Measurements from ENCODE around the gene ERG.

The ERG gene

GRCh38 chr21:38392661-38393060, 105.6 kb downstream of the ERG start:
- DNase-seq: no peak
- TF ChIP-seq POLR2A (IDR thresholded peaks at IDR 0.05; ENCODE audit: low read length) (no peak), GATA1 (IDR thresholded peaks at IDR 0.05; ENCODE audit: low read depth, low read length) (no peak)

DNA sequence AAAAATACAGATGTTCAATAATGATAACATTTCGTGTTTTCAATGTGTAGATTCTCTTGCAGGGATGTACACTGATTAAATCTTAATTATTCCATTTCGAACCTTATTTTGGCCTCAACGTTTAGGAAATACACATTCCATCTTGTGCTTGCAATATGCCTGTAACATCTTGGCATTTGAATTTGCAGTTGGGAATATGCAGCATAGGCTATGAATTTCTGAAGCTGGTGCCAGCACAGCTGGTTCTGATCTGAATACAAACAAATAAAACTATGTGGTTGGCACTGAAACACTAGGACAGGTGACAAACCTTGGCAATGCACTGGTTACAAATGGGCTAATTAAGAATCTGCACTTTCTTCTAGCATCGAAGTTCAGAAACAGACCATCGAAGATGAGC, 108.4 kb downstream of the ERG start:
- no peak for DNase-seq
- TF ChIP-seq GATA1 (IDR thresholded peaks at IDR 0.05; ENCODE audit: low read depth, low read length): no peak
- no peak for TF ChIP-seq POLR2A (IDR thresholded peaks at IDR 0.05; ENCODE audit: low read length)

DNA sequence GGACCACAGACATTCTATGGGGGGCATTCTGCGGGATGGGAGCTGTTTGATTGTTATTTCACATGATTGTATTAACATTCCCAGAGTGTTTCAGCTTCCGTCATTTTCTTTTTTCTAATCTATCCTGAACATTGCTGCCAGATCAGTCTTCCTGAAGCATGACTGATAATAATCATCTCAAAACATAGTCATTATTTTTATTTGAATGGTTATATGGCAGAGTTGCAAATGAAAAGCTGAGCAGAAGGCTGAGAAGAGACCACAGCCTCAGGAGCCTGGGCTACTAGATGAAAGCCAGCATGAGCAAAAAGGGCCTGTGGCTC, 109.0 kb downstream of the ERG start:
- TF ChIP-seq GATA1 (IDR thresholded peaks at IDR 0.05; ENCODE audit: low read depth, low read length) (no peak), POLR2A (IDR thresholded peaks at IDR 0.05; ENCODE audit: low read length) (no peak)
- DNase-seq: no peak

DNA sequence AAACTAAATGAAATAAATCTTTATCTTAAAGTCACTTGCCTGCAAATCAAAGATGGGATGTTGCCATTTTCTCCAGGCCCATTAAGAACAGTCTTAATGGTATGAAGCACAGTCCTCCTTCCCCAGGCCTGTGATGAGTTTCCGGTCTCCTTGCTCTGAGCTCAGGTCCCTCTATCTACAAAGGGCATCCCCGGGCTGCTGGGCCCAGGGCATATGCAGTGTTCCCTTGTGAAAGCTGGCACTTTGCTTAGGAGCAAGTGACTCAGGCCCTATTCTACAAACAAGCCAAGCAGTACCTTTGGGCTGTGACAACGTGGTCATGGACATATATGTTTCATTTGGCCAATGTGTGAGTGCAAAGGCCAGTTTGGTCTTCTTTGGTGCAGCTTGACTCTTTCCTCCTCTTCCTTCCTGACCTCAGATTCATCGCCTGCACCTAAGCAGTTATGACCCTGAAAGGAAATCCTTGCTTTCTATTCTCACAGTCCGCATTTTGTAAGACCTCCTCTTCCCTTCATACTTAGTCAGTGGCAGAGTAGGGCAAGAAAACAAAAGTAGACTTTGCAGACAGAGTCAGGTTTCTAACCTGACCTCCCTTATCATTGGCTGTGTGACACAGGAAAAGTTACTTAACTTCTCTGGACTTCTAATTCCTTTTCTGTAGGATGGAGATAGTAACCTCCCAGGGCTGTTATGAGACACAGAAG, 109.5 kb downstream of the ERG start:
- TF ChIP-seq POLR2A (IDR thresholded peaks at IDR 0.05; ENCODE audit: low read length) (no peak), GATA1 (IDR thresholded peaks at IDR 0.05; ENCODE audit: low read depth, low read length) (no peak)
- DNase-seq: no peak

DNA sequence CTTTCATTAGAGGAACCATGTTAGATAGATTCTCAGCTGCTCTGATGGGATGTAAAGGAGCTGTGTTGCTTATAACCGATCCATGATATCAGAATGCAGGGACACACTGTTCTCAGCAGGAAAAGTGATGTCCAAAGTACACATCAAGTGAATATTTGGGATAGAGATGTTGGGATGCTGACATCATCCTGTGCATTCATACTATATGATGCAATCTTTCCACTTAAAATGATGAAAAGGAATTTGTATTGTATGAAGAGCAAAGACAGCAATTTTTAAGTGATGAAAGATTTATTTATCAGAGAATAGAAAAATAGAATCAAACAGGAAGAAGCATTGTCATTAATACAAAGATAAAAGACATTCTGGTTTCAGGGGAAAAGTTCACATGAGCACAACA, 110.1 kb downstream of the ERG start:
- TF ChIP-seq POLR2A (IDR thresholded peaks at IDR 0.05; ENCODE audit: low read length) (no peak), GATA1 (IDR thresholded peaks at IDR 0.05; ENCODE audit: low read depth, low read length) (no peak)
- DNase-seq: no peak

- TF ChIP-seq POLR2A (IDR thresholded peaks at IDR 0.05; ENCODE audit: low read length) (no peak), GATA1 (IDR thresholded peaks at IDR 0.05; ENCODE audit: low read depth, low read length) (no peak)
- DNase-seq: peak in 1 of 2 experiments; percentile 4
These were observed 111.3 kb downstream of the ERG start for GRCh38 chr21:38386967-38387366.

DNA sequence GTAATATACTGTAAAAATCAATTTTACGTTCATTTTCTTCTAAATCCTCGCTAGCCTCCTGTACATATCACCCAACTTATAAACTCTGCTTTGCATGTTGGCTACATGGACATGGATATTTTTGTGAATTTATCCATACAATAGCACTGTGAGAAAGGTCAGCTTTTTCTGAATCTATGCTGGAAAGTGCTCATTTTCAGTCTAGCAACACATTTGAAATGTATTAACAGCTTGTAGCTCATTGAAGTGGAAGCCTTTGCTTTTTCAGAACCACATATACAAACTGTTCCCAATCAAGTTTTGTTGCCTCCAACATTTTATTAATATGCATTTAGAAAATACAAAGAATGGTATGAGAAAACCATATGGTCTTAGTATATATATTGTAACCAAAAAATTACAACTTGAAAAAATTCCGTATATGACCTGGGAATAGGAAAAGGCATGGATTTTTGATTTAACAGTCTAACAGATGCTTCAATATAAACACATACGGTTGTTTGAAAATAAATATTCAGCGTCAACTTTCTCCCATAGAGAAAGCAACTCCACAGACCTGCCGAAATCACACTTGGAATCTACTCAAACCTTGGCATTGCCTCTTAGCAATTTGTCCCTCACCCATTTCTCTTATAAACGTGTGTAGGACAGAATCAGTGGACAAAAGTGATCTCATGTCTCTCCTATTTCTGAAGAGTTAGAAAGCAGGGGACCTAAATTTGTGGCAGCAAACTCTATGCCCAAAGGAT, 112.7 kb downstream of the ERG start:
- TF ChIP-seq GATA1 (IDR thresholded peaks at IDR 0.05; ENCODE audit: low read depth, low read length) (no peak), POLR2A (IDR thresholded peaks at IDR 0.05; ENCODE audit: low read length) (no peak)
- no peak for DNase-seq

DNA sequence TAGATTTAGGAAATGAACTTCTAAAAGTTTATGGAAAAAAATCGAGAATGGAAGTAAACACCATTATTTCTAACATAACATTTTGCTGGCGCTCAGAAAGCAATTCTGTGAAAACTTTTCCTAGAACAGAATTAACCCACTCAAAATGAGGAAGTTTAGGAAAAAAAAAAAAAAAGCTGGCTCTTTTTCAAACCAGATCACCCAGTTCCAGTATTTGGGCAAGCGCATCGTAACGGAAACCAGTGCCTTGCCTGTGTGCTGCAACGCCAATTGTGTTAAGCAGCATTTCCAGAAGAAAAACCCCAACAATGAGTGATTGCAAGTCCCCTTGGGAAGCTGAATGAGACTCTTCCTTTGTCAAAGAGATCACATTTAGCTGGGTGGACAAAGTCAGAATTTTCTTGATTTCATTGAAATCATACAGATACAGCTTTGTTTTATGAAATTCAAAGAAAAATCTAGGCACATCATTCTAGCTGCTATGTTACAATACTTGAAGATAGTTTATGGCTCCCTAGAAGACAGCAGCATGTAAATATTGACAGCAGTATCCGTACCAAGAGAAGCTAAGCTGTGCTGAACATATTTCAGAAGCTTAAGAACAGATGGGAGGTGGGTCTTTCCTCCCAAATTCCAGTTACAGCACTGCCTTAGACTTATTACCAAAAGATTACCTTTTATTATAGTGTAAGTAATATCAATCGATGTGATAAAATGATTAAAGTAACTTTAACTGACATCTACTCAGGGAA, 113.4 kb downstream of the ERG start:
- DNase-seq: no peak
- TF ChIP-seq POLR2A (IDR thresholded peaks at IDR 0.05; ENCODE audit: low read length) (no peak), GATA1 (IDR thresholded peaks at IDR 0.05; ENCODE audit: low read depth, low read length) (no peak)

GRCh38 chr21:38384238-38384560, 114.1 kb downstream of the ERG start:
- no peak for TF ChIP-seq GATA1 (IDR thresholded peaks at IDR 0.05; ENCODE audit: low read depth, low read length)
- no peak for TF ChIP-seq POLR2A (IDR thresholded peaks at IDR 0.05; ENCODE audit: low read length)

GRCh38 chr21:38383411-38384237, 114.7 kb downstream of the ERG start:
- DNase-seq: no peak
- TF ChIP-seq GATA1 (IDR thresholded peaks at IDR 0.05; ENCODE audit: low read depth, low read length) (no peak), POLR2A (IDR thresholded peaks at IDR 0.05; ENCODE audit: low read length) (no peak)

More at GRCh38 chr21:38384238-38384560, 114.1 kb downstream of the ERG start:
- no peak for DNase-seq

DNA sequence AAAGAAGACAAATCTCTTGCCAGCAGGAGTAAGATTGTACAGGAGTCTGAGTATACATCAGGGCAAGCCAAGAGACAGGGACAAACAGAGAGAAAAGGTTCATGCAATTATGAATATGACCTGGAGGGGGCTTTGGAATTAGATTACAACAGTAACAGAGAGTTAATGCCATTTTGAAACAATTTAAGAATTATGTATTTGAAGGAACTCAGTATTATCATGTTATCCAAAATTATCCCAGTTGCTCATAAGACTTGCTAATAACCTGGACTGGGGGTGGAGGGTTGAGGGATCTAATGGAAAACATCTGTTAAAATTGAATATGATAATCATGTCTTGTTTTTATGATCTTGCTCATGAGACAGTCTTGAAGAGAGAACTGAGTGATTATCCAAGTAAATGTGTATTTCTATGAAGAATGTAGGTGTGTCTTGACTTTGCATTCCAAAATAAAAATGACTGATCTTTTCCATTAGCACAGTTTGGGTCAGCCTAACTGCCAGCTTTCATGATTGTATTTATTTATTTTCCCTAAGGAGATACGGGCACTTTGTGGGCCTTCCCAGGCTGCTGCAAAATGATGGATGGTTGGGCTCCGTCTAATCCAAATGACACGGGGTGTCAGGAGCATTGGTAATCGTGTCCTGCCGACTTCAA, 117.7 kb downstream of the ERG start:
- TF ChIP-seq GATA1 (IDR thresholded peaks at IDR 0.05; ENCODE audit: low read depth, low read length): no peak
- no peak for TF ChIP-seq POLR2A (IDR thresholded peaks at IDR 0.05; ENCODE audit: low read length)
- DNase-seq: no peak

DNA sequence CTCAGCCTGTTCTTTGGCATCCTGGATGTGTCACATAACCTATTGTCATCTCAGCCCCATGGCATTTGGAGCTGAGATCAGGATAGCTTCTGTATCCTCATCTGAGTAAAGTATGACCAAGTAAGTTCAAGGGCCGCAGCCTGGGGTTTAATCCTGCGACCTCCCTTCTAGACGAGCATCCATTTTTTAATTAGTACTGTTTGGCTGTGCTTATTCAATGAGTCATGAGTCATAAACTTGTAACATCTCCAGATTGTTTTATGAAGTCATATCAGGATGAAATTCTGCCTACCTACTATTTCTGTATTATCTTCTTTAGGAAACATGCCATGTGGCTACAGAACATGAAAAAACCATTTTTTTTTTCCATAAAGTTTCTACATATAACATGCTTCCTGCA, 119.1 kb downstream of the ERG start:
- TF ChIP-seq GATA1 (IDR thresholded peaks at IDR 0.05; ENCODE audit: low read depth, low read length): no peak
- TF ChIP-seq POLR2A (IDR thresholded peaks at IDR 0.05; ENCODE audit: low read length): no peak
- DNase-seq: no peak
